Kidney (tissue), 14 donors: ENCODE measurements around the gene MIF4GD. TPM values are rescaled to one million over a fixed set of nuclear protein-coding genes. Genes with fewer than 3 reads are reported as not detected.

Experiments
- DNase-seq, 5 donors: peaks; one replicate each; pipeline ENCODE4 v3.0.0-alpha.2; 2013 to 2020
- FAIRE-seq: peaks from 2 replicates; lab custom pipeline; 2012; peaks lifted over from hg19 to GRCh38; lab: Jason Lieb, UNC
- H3K27ac ChIP-seq, 2 donors: one replicate each; pipeline ENCODE4 v1.7.0; 2013; ENCODE audit warnings: low read depth in 2 of 2, low read length in 2 of 2, inconsistent platforms in 1 of 2
- H3K27me3 ChIP-seq: one replicate; pipeline ENCODE4 v1.7.1; 2013; ENCODE audit warnings: low read length, inconsistent platforms; ENCODE audit not compliant: control insufficient read depth, insufficient read depth
- H3K36me3 ChIP-seq, 3 donors: one replicate each; pipeline versions ENCODE4 v1.7.0 to v1.7.1; 2013; ENCODE audit warnings: low read length in 3 of 3, control low read depth in 1 of 3, inconsistent platforms in 1 of 3; ENCODE audit not compliant: insufficient read depth in 3 of 3, control insufficient read depth in 2 of 3
- H3K4me1 ChIP-seq, 3 donors: one replicate each; pipeline versions ENCODE4 v1.7.0 to v1.7.1; 2013; ENCODE audit warnings: low read length in 3 of 3, inconsistent platforms in 1 of 3, low read depth in 1 of 3; ENCODE audit not compliant: control insufficient read depth in 2 of 3, insufficient read depth in 2 of 3
- H3K4me3 ChIP-seq, 3 donors: one replicate each; pipeline versions ENCODE4 v1.7.0 to v1.8.1; 2013; ENCODE audit warnings: low read length in 3 of 3, control low read depth in 1 of 3, inconsistent platforms in 1 of 3
- H3K9ac ChIP-seq, 3 donors: one replicate each; pipeline versions ENCODE4 v1.7.0 to v1.7.1; 2013; ENCODE audit warnings: low read length in 3 of 3, control low read depth in 1 of 3, inconsistent platforms in 1 of 3
- H3K9me3 ChIP-seq, 3 donors: one replicate each; pipeline versions ENCODE4 v1.7.0 to v1.7.1; 2013; ENCODE audit warnings: low read length in 3 of 3, control low read depth in 1 of 3, inconsistent platforms in 1 of 3; ENCODE audit not compliant: control insufficient read depth in 2 of 3, insufficient read depth in 1 of 3
- intact Hi-C: fragments of 100-400 bp; cut with DNase I; formaldehyde crosslinking; loops from one replicate; pipeline ENCODE4 v1.11.1; 2022
- polyA plus RNA-seq: library from polyadenylated mRNA; stranded (reverse); fragments of 350-450 nt; fragmentation: Illumina TruSeq; extraction: RNeasy Lipid Tissue Mini Kit (QIAGEN cat#74804); gene quantifications from one replicate; pipeline ENCODE4 v1.2.3, GENCODE V29; 2014; ENCODE audit warnings: low read depth, low replicate concordance; ENCODE audit not compliant: insufficient read depth
- total RNA-seq: library from RNA; stranded (reverse); fragmentation: NEBNext Ultra II Directional; extraction: Animal tissue kit (Norgen Biotek cat#: 25700); gene quantifications from one replicate; pipeline ENCODE4 v1.2.1, GENCODE V29; 2021
- TF ChIP-seq, protein P1 (sequence below): IDR thresholded peaks from 3 replicates; pipeline ENCODE4 v1.5.1; 2012; ENCODE audit warnings: mild to moderate bottlenecking, moderate library complexity, borderline replicate concordance; ENCODE audit not compliant: insufficient read depth; ENCODE audit errors: extremely low read depth
- donor health status: control.
- donor health status: control.
- donor health status: control.
- donor health status: control.
- donor health status: control.
- donor health status: DM: yes; HTN: yes; CAD: no.
- donor health status: Normal renal cell carcinoma (clear cell type).

Gene MIF4GD
- total and polyA plus RNA-seq, 2 donors from 2014 or later: 28.2 to 30.1 TPM

- Histone ChIP-seq H3K4me1 (peaks cover 0 to 15% (median 5%) of the 10 kb centered on the region in 3 donors), H3K9me3 (no peaks in the 10 kb centered on the region), H3K36me3 (peaks cover 6 to 17% (median 16%) of the 10 kb centered on the region in 3 donors), H3K4me3 (no peak overlapping the region), H3K27ac (no peak overlapping the region), H3K9ac (no peak overlapping the region), H3K27me3 (no peaks in the 10 kb centered on the region)
- no peak for FAIRE-seq
- peak in 2 of 5 donors; percentile 30 to 45 for DNase-seq
- TF ChIP-seq, protein P1, sequence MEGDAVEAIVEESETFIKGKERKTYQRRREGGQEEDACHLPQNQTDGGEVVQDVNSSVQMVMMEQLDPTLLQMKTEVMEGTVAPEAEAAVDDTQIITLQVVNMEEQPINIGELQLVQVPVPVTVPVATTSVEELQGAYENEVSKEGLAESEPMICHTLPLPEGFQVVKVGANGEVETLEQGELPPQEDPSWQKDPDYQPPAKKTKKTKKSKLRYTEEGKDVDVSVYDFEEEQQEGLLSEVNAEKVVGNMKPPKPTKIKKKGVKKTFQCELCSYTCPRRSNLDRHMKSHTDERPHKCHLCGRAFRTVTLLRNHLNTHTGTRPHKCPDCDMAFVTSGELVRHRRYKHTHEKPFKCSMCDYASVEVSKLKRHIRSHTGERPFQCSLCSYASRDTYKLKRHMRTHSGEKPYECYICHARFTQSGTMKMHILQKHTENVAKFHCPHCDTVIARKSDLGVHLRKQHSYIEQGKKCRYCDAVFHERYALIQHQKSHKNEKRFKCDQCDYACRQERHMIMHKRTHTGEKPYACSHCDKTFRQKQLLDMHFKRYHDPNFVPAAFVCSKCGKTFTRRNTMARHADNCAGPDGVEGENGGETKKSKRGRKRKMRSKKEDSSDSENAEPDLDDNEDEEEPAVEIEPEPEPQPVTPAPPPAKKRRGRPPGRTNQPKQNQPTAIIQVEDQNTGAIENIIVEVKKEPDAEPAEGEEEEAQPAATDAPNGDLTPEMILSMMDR: no peak
- intact Hi-C loops: no loop called here
Observed at GRCh38 chr17:75265614-75266315, 5.3 kb downstream of the MIF4GD start.

DNA sequence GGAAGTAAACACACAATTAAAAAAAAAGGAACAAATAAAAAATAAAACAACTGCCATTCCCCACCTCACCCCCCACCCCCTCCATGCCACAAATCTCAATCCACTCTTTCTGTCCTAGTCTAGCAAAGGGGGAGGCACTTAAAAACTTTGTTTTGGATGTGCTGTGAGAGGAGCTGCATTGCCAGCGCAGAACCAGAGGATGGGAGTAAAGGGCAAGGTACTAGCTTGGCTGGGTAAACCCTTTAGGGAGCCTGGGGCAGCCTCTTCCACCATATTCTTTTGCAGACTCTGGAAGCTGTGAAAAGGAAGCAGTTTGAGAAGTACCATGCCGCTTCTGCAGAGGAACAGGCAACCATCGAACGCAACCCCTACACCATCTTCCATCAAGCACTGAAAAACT, 8.0 kb downstream of the MIF4GD start:
- FAIRE-seq (no peak), DNase-seq (peak in 1 of 5 donors; percentile 20)
- Histone ChIP-seq H3K9ac (peak overlapping the region in 1 of 3 donors; percentile 99), H3K36me3 (peaks cover 6 to 17% (median 16%) of the 10 kb centered on the region in 3 donors), H3K27ac (no peak overlapping the region), H3K4me3 (no peak overlapping the region), H3K9me3 (no peaks in the 10 kb centered on the region), H3K27me3 (no peaks in the 10 kb centered on the region), H3K4me1 (peaks cover 5 to 21% (median 5%) of the 10 kb centered on the region in 3 donors)
- TF ChIP-seq, protein P1: no peak
- intact Hi-C loops: no loop called here

GRCh38 chr17:75262112-75262606, 8.9 kb downstream of the MIF4GD start:
- Histone ChIP-seq H3K9ac (peak overlapping the region; percentile 95 to 100 (median 99)), H3K27ac (peak overlapping the region; percentile 99), H3K36me3 (peaks cover 6 to 17% (median 16%) of the 10 kb centered on the region in 3 donors), H3K9me3 (no peaks in the 10 kb centered on the region), H3K27me3 (no peaks in the 10 kb centered on the region), H3K4me1 (peaks cover 5 to 21% (median 5%) of the 10 kb centered on the region in 3 donors), H3K4me3 (peak overlapping the region; percentile 96 to 99 (median 97))
- TF ChIP-seq, protein P1: no peak
- intact Hi-C loops: no loop called here
- FAIRE-seq (no peak), DNase-seq (peak in 2 of 5 donors; percentile 38 to 61)
